Trophoblast cell (in vitro differentiated cells and primary cell): ENCODE data around the gene IRAK1.

Source experiments
- DNase-seq, 2 donors: peaks; one replicate each; pipeline ENCODE4 v3.0.0-alpha.2; 2016
- H2AFZ ChIP-seq: 2 replicates; pipeline ENCODE4 v1.6.1; 2013; ENCODE audit warnings: low read length, moderate library complexity, mild to moderate bottlenecking; ENCODE audit not compliant: insufficient read depth, poor library complexity
- H2AK5ac ChIP-seq: 2 replicates; pipeline ENCODE4 v1.6.1; 2013; ENCODE audit warnings: mild to moderate bottlenecking, low read length
- H2BK120ac ChIP-seq: 2 replicates; pipeline ENCODE4 v1.6.1; 2013; ENCODE audit warnings: low read length, mild to moderate bottlenecking, moderate library complexity; ENCODE audit not compliant: insufficient read depth, poor library complexity
- H2BK12ac ChIP-seq: 2 replicates; pipeline ENCODE4 v1.6.1; 2013; ENCODE audit warnings: mild to moderate bottlenecking, low read length, moderate library complexity
- H2BK5ac ChIP-seq: 2 replicates; pipeline ENCODE4 v1.6.1; 2013; ENCODE audit warnings: low read length, low read depth, moderate library complexity, mild to moderate bottlenecking; ENCODE audit not compliant: poor library complexity
- H3K14ac ChIP-seq: 2 replicates; pipeline ENCODE4 v1.6.1; 2013; ENCODE audit warnings: mild to moderate bottlenecking, low read length
- H3K18ac ChIP-seq: 2 replicates; pipeline ENCODE4 v1.6.1; 2013; ENCODE audit warnings: mild to moderate bottlenecking, low read length
- H3K23ac ChIP-seq: 2 replicates; pipeline ENCODE4 v1.6.1; 2013; ENCODE audit warnings: low read length
- H3K27ac ChIP-seq: 2 replicates; pipeline ENCODE4 v1.5.1; 2013; ENCODE audit warnings: low read depth, mild to moderate bottlenecking, inconsistent platforms, low read length, moderate library complexity
- H3K27me3 ChIP-seq: 2 replicates; pipeline ENCODE4 v1.6.1; 2013; ENCODE audit warnings: inconsistent platforms, mild to moderate bottlenecking, low read length, moderate library complexity; ENCODE audit not compliant: insufficient read depth
- H3K36me3 ChIP-seq, 2 experiments: 1 replicate in 1 of 2; 2 replicates in 1 of 2; pipeline ENCODE4 v1.6.1; 2013; ENCODE audit warnings: low read length in 2 of 2, mild to moderate bottlenecking in 2 of 2, moderate library complexity in 1 of 2; ENCODE audit not compliant: insufficient read depth in 2 of 2, control insufficient read depth in 1 of 2
- H3K4ac ChIP-seq: 2 replicates; pipeline ENCODE4 v1.6.1; 2013; ENCODE audit warnings: low read depth, mild to moderate bottlenecking, low read length, moderate library complexity
- H3K4me1 ChIP-seq, 2 experiments: 1 replicate in 1 of 2; 2 replicates in 1 of 2; pipeline ENCODE4 v1.6.1; 2013; ENCODE audit warnings: low read length in 2 of 2, mild to moderate bottlenecking in 2 of 2, moderate library complexity in 1 of 2; ENCODE audit not compliant: insufficient read depth in 2 of 2, control insufficient read depth in 1 of 2
- H3K4me2 ChIP-seq: 2 replicates; pipeline ENCODE4 v1.6.1; 2013; ENCODE audit warnings: inconsistent platforms, mild to moderate bottlenecking, low read length, moderate library complexity
- H3K4me3 ChIP-seq: 2 replicates; pipeline ENCODE4 v1.5.1; 2013; ENCODE audit warnings: mild to moderate bottlenecking, low read depth, low read length, inconsistent platforms
- H3K79me1 ChIP-seq: one replicate; pipeline ENCODE4 v1.6.1; 2013; ENCODE audit warnings: low read length
- H3K79me2 ChIP-seq: 2 replicates; pipeline ENCODE4 v1.6.1; 2013; ENCODE audit warnings: low read length, mild to moderate bottlenecking; ENCODE audit not compliant: control insufficient read depth, insufficient read depth, poor library complexity
- H3K9ac ChIP-seq: 2 replicates; pipeline ENCODE4 v1.6.1; 2013; ENCODE audit warnings: mild to moderate bottlenecking, low read length
- H3K9me3 ChIP-seq: 2 replicates; pipeline ENCODE4 v1.6.1; 2013; ENCODE audit warnings: low read depth, mild to moderate bottlenecking, control low read depth, inconsistent platforms, low read length; ENCODE audit not compliant: insufficient read depth
- H4K12ac ChIP-seq: 2 replicates; pipeline ENCODE4 v1.6.1; 2013; ENCODE audit warnings: low read depth, mild to moderate bottlenecking, low read length, moderate library complexity
- H4K8ac ChIP-seq: 2 replicates; pipeline ENCODE4 v1.6.1; 2013; ENCODE audit warnings: low read depth, mild to moderate bottlenecking, low read length, moderate library complexity
- H4K91ac ChIP-seq: one replicate; pipeline ENCODE4 v1.6.1; 2013; ENCODE audit warnings: low read depth, mild to moderate bottlenecking, low read length, moderate library complexity
- WGBS: extraction: QIAGEN DNeasy Blood & Tissue Kit; methylation state at CpG from one replicate; pipeline ENCODE4 v1.1.7; 2013; ENCODE audit warnings: missing lambda C conversion rate; ENCODE audit not compliant: insufficient read length, insufficient coverage; ENCODE audit errors: extremely low coverage; 5-methylcytosine and 5-hydroxymethylcytosine counted together

Gene IRAK1

DNA sequence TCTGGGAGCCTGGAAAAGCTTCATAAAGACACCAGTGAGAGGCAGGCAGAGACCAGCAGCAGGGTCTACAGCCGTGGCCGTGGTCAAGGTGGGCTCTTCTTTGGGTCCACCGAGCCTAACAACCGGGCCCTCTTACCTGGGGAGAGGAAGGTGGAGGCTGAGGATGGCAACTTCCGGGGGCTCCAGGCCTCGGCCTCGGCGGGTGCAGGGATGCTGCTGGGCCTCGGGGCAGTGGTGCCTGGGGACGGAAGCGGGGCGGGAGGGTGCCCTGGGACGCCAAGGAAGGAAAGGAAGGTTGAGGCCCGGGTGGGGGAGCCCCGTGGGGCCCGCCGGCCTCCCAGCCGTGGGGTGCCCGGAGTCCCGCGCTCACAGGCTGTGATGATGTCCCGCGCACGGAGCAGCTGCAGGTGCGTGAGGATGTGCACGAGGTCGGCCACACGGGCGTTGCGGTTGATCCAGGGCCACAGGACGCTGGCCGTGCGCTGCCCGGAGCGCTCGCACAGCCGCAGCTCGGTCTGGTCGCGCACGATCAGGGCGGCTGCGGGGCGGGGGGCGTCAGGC lies 561 bp downstream of the IRAK1 start:
- peak overlapping the region; percentile 29 for H4K91ac ChIP-seq
- H2BK5ac ChIP-seq, result peak overlapping the region; percentile 12
- peaks cover 6% of the 10 kb centered on the region for H3K79me2 ChIP-seq
- no peak overlapping the region for H3K27ac ChIP-seq
- peaks cover 27 to 29% of the 10 kb centered on the region in 2 experiments for H3K36me3 ChIP-seq
- peaks cover 8% of the 10 kb centered on the region for H3K79me1 ChIP-seq
- no CpG with 5 or more reads among the region's 45 CpGs for WGBS
- peak overlapping the region; percentile 44 for H2AK5ac ChIP-seq
- H2AFZ ChIP-seq, result no peak overlapping the region
- H3K23ac ChIP-seq, result no peak overlapping the region
- H3K14ac ChIP-seq, result peak overlapping the region; percentile 55
- H3K27me3 ChIP-seq, result no peaks in the 10 kb centered on the region
- peak overlapping the region; percentile 84 for H4K8ac ChIP-seq
- H2BK120ac ChIP-seq, result peak overlapping the region; percentile 7
- no peak overlapping the region for H2BK12ac ChIP-seq
- H3K4me2 ChIP-seq, result peak overlapping the region; percentile 73
- H3K9ac ChIP-seq, result peak overlapping the region; percentile 52
- peak overlapping the region; percentile 49 for H3K4ac ChIP-seq
- no peak for DNase-seq
- H3K18ac ChIP-seq, result no peak overlapping the region
- H3K9me3 ChIP-seq, result no peaks in the 10 kb centered on the region
- H4K12ac ChIP-seq, result peak overlapping the region; percentile 34
- H3K4me1 ChIP-seq, result peaks cover 11 to 23% of the 10 kb centered on the region in 2 experiments
- peak overlapping the region; percentile 70 for H3K4me3 ChIP-seq

DNA sequence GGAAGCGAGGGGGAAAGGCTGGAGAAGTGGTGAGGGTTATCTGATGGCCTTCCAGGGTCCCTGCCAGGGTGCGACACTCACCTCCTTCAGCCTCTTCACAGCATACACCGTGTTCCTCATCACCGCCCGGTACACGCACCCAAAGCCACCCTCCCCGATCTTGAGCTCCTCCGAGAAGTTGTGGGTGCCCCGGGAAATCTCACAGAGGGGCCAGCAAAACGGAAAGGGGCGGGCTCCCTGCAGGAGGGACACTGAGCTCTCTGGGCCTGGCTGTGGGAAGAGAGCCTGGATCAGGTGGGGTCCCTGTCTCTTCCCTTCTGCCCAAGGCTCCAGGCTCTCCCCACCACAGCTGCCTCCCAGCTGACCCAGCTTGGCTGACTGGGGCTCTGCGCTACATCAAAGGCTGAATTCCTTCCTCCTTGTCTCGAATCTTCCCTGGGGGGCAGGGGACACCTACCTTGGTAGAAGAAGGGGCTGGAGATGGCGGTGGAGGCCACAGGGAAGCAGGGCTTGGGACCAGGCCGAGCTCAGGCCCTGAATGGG lies 1.1 kb downstream of the IRAK1 start:
- Histone ChIP-seq H3K79me1 (peaks cover 8% of the 10 kb centered on the region), H2AK5ac (peak overlapping the region; percentile 18), H3K18ac (no peak overlapping the region), H3K79me2 (peaks cover 6% of the 10 kb centered on the region), H3K23ac (no peak overlapping the region), H2BK12ac (no peak overlapping the region), H4K8ac (peak overlapping the region; percentile 84), H3K9me3 (no peaks in the 10 kb centered on the region), H3K14ac (peak overlapping the region; percentile 14), H3K4me3 (no peak overlapping the region), H2BK5ac (peak overlapping the region; percentile 12), H3K4me1 (peaks cover 11 to 23% of the 10 kb centered on the region in 2 experiments), H3K4ac (peak overlapping the region; percentile 64), H4K91ac (peak overlapping the region; percentile 29), H3K9ac (peak overlapping the region; percentile 25), H2BK120ac (peak overlapping the region; percentile 7), H3K36me3 (peaks cover 27 to 29% of the 10 kb centered on the region in 2 experiments), H3K27ac (no peak overlapping the region), H4K12ac (peak overlapping the region; percentile 6), H3K27me3 (no peaks in the 10 kb centered on the region), H2AFZ (no peak overlapping the region), H3K4me2 (peak overlapping the region; percentile 73)
- DNase-seq, result no peak
- no CpG with 5 or more reads among the region's 15 CpGs for WGBS

DNA sequence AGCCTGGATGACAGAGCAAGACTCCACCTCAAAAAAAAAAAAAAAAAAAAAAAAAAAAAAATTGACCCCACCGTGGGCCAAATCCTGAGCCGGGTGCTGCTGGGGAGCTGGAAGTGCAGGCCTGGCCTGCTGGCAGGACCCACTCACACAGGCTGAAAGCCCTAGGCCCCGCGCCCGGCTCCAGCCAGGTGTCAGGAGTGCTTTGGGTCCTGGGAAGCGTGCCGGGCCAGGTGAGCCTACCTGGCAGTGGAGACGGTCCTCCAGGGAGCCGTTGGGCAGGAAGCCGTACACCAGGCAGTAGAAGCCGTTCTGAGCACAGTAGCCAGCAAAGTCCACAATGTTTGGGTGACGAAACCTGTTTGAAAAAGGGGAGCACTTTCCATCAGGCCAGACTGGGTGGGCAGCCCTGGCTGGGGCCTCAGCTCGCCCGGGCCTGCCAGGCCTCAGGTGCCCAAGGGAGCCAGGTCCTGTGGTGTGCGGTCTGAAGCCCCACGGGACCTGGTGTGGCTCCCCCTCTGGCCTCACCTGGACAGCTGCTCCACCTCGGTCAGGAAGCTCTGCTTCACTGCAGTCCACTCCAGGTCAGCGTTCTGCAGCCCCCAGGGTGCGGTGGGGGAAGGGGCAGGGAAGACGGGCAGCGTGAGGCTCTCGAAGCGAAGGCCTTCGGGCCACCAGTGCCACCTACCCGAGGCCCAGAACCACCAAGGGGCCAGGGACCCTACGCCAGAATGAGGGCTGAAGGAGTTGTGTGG lies 1.8 kb downstream of the IRAK1 start:
- Histone ChIP-seq H4K12ac (no peak overlapping the region), H3K4me2 (no peak overlapping the region), H2BK12ac (peak overlapping the region; percentile 42), H3K14ac (no peak overlapping the region), H2AK5ac (peak overlapping the region; percentile 78), H3K9ac (no peak overlapping the region), H2BK120ac (no peak overlapping the region), H4K91ac (no peak overlapping the region), H2BK5ac (no peak overlapping the region), H3K79me2 (peaks cover 6% of the 10 kb centered on the region), H3K18ac (peak overlapping the region; percentile 18), H2AFZ (no peak overlapping the region), H3K9me3 (no peaks in the 10 kb centered on the region), H3K27me3 (no peaks in the 10 kb centered on the region), H3K36me3 (peaks cover 28 to 29% of the 10 kb centered on the region in 2 experiments), H3K4ac (peak overlapping the region; percentile 64), H3K23ac (no peak overlapping the region), H3K4me1 (peaks cover 13 to 28% of the 10 kb centered on the region in 2 experiments), H3K4me3 (no peak overlapping the region), H3K79me1 (peaks cover 8% of the 10 kb centered on the region), H4K8ac (no peak overlapping the region), H3K27ac (no peak overlapping the region)
- no peak for DNase-seq
- WGBS, result no CpG with 5 or more reads among the region's 26 CpGs

DNA sequence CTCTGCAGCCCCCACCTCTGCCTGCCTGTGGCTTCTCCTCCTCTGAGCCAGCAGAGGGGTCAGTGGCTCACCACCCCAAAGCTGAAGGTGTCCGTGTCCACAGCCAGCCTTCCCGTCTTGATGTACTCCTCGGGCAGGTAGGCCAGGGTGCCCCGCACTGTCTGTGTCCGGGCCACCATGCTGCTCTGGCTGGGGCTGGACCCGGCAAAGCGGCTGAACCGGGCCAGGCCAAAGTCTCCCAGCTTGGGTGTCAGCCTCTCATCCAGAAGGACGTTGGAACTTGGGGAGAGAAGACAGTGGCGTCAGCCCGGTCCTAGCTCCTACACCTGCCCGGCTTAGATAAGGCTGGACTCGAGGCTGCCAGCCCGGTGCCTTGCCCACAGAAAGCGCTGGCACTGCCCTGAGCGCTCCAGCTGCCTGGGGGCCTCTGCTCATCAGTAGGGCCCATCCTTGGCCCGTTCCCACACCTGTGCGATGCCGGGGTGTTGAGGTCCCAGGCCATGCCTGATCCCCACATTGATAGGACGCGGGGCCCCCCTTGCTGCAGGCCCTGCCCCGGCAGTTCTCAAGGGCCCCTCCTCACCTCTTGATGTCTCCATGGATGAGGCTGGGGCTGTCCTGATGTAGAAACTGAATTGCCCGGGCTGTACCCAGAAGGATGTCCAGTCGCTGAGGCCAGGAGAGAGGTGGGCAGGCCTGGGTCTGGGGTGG lies 3.2 kb downstream of the IRAK1 start:
- WGBS, result no CpG with 5 or more reads among the region's 24 CpGs
- H2BK12ac ChIP-seq, result no peak overlapping the region
- H3K4me2 ChIP-seq, result no peak overlapping the region
- no peak overlapping the region for H4K91ac ChIP-seq
- no peak overlapping the region for H2AK5ac ChIP-seq
- H3K79me1 ChIP-seq, result peaks cover 10% of the 10 kb centered on the region
- H4K8ac ChIP-seq, result no peak overlapping the region
- H3K36me3 ChIP-seq, result peaks cover 34 to 36% of the 10 kb centered on the region in 2 experiments
- peaks cover 20 to 35% of the 10 kb centered on the region in 2 experiments for H3K4me1 ChIP-seq
- DNase-seq, result no peak
- no peak overlapping the region for H3K27ac ChIP-seq
- H3K23ac ChIP-seq, result no peak overlapping the region
- no peak overlapping the region for H4K12ac ChIP-seq
- no peak overlapping the region for H3K4ac ChIP-seq
- no peak overlapping the region for H2BK5ac ChIP-seq
- no peak overlapping the region for H2AFZ ChIP-seq
- no peak overlapping the region for H3K4me3 ChIP-seq
- no peaks in the 10 kb centered on the region for H3K9me3 ChIP-seq
- no peak overlapping the region for H2BK120ac ChIP-seq
- H3K27me3 ChIP-seq, result no peaks in the 10 kb centered on the region
- no peak overlapping the region for H3K9ac ChIP-seq
- no peak overlapping the region for H3K14ac ChIP-seq
- H3K18ac ChIP-seq, result no peak overlapping the region
- peaks cover 6% of the 10 kb centered on the region for H3K79me2 ChIP-seq
